OCI-LY7 (cell line): ENCODE measurements around the gene ZNF383.

Experiments
- CTCF ChIP-seq: fragments of 200-600 bp; sonication (generic); conservative IDR thresholded peaks from 2 replicates; pipeline ENCODE4 v1.5.1; 2014; ENCODE audit warnings: mild to moderate bottlenecking, antibody characterized with exemption, low read length, moderate library complexity, mixed read lengths
- EZH2phosphoT487 ChIP-seq: fragments of 200-600 bp; sonication (generic); IDR thresholded peaks from 2 replicates; pipeline ENCODE4 v1.6.1; 2018; ENCODE audit warnings: low read depth, borderline replicate concordance, mild to moderate bottlenecking, mixed run types, antibody characterized with exemption, low read length, moderate library complexity, mixed read lengths

- TF ChIP-seq CTCF (no peak), EZH2phosphoT487 (no peak)
These were observed 2.4 kb downstream of the ZNF383 start for GRCh38 chr19:37220383-37220782.
